ENCODE measurements around the gene GRM3.

GRM3 gene

DNA sequence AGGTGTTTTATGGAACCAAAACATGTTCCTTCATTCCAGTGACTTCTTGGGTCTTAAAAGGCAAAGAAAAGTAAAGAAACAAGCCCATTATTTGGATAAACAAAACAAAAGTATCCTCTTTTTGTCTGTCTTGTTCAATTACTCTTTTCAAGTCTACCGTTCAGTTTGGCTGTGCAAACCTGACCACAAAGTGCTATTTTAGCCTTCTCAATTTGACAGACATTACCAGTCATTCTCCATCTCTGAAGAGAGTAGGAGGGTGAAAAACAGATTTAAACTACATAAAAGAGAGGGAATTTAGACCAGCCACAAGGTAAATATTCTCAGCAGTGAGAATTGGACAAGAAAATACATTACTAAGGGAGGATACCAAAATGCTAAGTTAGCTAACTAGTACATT lies 145.2 kb downstream of the GRM3 start:
- DNase-seq (ENCODE audit: low spot score) = no peak

DNA sequence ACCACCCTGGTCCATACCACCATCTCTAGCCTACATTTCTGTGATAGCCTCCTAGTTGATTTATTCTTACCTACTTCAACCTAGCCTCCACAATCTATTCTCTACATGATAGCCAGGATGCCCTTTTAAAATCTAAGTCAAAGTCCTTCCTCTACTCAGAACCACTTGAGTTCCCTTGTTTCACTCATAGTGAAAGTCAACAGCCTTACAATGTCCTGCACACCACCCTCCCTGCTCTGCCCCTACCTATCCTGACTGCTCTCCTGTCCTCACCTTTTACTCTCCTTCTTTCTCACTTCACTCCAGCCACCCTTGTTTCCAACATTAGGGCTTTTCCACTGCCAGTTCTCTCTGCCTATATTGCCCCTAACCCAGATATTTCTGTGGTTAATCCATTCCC lies 146.7 kb downstream of the GRM3 start:
- DNase-seq (ENCODE audit: low spot score) = no peak

DNA sequence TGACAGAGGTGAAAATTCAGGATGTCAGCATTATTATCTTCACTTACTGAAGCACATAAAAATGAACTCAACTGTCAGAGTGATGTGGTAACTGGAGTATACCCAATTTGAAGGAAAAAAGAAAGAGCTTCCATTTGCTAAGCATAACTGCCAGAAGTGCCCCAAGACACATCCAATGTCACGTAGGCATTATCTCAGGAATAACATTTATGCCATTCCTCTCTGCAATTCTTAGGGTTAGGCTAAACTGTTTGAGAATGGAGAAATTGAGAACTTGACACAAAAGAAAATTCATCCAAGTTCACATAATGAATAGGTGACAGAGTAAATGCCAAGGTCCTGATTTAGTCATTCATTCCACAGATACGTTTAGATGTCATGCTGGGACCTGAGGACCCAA lies 148.6 kb downstream of the GRM3 start:
- no peak for DNase-seq (ENCODE audit: low spot score)

DNA sequence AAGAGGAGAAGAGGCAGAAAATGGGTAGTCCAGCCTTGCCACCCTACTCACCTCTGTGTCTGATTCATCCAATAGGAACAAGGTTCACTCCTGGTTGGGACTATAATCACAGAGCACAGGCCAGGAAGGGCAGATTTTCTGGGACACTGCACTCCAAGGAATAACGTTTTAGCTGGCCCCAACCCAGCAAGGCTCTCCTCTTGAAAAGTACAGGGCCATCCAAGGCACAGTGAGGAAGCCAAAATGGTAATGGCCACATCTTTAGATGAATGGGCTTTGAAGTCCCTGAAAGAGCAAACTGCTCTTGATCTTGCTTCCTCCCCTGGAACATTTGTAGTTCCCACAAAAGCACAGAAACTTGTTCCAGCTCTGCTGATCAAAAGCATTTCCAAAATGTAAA lies 149.4 kb downstream of the GRM3 start:
- no peak for DNase-seq (ENCODE audit: low spot score)

DNA sequence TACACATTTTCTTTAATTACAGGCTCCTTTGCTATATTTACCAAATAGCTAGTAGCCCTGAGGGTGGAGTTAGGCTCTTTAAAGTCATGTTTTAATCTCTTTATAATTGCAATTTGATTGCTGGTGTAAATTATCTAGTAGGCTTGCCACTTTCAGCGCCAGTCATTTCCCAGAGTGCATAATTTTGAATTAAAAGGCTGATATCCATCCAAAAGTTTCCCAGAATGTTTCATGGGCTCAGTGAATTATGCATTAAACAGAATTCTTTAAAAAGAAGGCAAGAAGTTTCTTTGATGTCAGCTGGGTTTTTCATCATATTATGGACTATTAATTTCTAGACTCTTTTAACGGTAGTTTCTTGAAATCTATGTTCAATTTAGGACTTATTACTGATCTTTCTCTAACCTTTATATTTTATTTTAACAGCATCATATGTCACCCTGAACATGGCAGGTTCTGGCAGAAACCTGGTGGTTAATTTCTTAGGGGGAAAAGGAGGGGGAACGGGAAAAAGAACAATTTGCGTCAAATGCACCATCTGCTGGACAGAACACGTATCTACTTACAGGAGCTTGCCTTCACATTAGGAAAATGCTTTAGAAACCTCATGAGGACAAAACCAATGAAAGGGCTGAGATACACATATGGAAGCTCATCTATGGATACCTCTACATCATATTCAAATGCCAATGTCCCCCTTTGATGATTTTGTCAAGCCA lies 171.1 kb downstream of the GRM3 start:
- peak; percentile 2 for DNase-seq (ENCODE audit: low spot score)

DNA sequence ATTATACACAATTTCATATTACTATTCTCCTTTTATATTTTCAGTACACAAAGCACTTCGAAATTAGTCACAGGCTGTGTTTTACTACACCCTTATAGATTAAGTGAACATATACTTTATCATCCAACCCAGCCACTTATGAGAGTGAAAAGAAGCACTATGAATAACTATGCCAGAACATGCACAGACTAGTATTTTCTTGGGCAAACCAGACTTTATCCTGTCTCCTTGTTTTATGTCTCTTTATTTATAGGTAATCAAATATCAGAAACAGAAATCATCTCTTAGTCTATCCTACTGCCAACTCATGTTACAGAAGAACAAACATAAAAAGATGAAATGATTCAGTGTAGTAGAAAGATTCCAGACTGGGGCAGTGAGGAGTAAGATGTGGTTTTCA lies 171.8 kb downstream of the GRM3 start:
- DNase-seq (ENCODE audit: low spot score) = no peak

DNA sequence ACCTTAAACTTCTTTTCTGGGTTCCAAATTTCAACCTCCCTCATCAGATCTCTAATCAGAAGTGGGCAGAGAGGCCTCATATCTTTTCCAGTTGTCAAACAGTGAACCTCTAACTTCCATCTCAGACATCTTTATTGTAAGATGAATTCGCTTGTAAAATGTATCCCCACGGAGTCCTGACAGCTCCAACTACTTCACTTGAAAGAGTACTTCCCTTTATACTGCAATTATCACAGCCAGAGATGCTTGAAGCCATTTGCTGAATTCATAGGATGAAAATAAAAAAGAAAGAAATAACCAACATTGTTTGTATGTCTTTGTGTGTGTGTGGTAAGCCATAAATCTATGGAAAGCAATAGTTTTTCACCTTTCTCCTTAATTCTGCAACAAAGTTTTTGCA lies 175.2 kb downstream of the GRM3 start:
- no peak for DNase-seq (ENCODE audit: low spot score)

DNA sequence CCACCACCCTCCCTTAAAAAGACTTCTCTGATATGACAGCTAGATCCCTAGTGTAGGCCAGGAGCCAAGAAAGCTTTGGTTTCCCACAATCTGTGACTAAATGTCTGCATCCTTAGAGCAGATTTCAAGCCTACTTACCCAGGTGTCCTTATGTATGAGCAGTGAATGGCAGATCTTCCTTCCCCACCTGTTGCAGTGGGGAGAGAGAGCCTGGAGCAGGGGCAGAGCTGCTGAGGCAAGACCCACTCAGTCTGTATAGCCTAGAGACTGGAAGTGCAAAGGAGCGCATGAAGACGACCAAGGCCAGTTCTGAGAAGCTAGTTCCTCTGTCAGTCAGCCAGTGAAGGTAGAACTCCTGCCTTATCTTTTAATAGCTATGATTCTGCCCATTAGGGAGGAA lies 180.1 kb downstream of the GRM3 start:
- DNase-seq (ENCODE audit: low spot score) = no peak

DNA sequence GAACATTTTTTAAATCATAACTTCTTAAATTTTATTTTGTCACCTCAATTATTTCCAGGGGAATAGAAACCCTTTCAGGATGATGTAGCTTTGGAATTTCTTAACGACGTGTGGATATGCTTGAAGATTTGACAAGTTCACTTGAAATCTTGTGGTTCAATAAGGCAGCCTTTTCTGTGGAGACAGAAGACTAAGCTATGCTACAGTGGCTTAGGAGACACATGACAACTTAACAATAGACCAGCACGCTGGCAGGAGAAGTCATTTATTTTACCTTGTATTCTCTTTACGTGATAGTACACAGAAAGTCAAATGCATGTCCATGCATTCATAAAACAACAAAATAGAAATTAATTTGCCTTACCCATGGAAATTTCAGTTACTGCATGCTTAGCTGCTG lies 181.6 kb downstream of the GRM3 start:
- DNase-seq (ENCODE audit: low spot score) = no peak

DNA sequence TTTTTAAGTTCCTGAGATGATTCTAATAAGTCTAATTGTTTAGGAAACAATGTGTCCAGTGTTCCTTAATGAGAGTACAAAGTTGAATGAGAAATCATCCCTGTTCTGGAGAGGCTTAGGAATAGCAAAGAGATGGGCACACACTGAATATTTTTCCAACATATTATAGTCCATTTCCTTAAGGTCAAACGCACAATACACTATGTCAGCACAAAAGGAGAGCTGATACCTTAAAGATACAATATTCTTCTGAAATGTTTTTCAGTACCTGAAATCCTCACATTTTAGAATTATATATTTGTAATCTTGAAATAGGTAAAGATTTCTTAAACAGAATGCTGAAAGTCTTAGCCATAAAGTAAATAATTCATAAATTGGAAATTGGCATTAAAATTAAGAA lies 183.2 kb downstream of the GRM3 start:
- no peak for DNase-seq (ENCODE audit: low spot score)

DNA sequence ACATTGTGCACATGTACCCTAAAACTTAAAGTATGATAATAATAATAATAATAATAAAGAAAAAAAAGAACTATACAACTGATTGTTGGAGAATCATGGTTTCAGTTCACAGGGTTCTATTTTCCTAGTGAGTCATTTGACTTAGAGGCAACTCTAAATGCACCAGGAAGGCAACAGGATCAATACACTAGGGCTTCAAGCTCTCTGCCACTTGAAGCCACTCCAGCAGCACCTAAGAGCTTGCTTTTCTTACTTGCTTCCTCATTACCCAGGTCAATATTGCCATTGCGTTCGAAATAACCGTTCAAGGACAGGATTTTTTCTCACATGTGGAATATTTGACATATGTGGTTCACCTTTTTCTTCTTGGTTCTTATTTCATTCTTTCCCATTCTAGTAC lies 189.7 kb downstream of the GRM3 start:
- no peak for DNase-seq (ENCODE audit: low spot score)

DNA sequence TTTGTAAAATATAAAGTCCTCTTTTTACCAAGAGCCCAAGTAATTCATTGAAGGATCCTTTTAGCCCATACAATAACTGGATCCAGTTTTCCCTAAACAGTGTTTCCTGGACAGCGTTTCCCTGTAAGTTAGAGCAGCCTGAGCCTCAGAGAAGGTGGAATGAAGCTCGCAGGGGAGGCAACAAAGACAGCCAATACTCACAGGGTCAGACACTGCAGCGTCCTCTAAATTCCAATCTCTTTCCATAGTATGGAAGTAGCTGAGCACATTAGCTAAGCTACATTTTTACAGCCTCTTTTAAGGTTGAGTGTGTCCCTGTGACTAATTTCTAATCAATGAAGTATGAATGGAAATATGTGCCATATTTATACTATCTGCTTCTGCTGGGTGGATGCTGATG lies 193.5 kb downstream of the GRM3 start:
- no peak for DNase-seq (ENCODE audit: low spot score)

DNA sequence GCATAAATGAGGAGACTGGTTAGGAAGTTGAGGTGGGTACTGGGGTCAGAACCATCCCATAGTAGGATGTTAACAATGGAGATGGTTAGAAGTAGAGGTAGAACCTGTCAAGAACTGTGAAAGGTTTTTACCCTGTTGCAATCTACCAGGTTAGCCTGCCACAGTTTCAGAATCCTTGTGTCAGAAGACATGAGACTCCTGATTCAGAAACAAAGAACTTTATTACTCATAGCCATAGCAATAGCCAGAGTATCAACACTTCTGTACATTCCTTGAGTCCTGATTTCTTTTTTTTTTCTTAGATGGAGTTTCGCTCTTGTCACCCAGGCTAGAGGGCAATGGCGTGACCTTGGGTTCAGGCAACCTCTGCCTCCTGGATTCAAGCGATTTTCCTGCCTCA lies 200.9 kb downstream of the GRM3 start:
- no peak for DNase-seq (ENCODE audit: low spot score)

DNA sequence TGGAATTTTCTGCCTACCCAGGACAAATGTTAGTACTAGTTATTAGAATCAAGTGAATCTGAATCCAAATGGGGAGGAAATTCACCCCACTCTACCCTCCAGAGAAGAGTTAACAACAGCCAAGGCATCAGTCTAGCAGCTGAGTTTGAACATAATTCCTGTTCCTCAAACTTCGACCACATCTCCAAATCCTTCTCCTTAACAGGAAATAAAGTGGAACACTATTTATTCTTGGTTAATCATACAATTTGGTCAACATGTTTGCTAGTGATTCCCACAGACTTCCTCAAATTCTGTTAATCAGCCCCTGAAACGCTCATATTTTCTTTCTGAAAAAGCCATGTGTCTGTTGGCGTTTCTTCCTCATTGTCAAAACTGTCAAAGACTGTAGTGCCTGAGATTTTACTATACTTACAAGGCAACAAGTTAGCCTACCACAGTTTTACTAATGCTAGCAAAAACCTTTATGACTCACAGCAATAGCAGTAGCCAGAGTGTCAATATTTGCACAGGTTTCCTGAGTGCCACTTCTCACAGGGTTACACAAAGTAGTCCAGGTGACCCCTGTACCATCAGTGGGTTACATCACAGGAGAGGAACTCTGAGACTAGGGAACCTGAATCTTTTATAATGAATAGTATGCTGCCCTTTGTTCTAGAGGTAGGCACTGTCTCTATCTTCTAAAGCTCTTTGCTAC lies 202.9 kb downstream of the GRM3 start:
- no peak for DNase-seq (ENCODE audit: low spot score)

DNA sequence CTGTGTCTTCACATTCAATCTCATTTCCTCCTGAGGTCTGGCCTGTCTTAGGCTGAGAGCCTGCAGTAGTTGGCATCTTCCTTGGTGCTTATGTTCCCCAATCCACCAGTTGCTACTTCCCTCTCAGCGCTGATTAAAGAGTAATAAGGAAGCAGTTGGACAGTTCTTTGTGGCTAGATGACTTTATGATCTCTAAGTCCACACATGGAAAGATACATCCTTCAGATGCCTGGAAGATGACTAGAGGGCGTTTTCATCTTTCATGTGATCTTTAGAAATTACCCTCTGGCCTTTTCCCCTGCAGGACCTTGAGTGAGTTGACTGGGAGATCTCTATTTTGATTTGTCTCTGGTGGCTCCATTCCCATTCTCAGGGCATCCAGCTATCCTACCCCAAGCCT lies 204.5 kb downstream of the GRM3 start:
- no peak for DNase-seq (ENCODE audit: low spot score)

DNA sequence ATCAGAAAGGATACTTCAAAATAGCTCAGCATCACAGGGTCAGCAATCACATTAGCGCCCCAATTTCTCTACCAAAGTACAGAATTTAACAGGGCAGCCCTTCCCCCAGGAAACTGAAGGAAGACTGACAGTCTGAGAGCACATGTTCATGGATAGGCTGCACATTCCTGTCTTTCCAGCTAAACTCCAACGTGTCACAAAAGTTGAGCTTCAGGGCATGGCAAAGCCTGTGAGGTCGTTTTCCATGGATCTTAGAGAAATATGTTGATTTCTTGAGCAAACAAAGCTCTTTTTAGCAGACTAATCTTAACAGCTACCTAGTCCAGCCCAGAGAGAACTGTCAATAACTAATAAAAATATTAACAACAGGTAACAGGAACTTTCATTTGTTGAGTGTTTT lies 207.9 kb downstream of the GRM3 start:
- DNase-seq (ENCODE audit: low spot score) = no peak

DNA sequence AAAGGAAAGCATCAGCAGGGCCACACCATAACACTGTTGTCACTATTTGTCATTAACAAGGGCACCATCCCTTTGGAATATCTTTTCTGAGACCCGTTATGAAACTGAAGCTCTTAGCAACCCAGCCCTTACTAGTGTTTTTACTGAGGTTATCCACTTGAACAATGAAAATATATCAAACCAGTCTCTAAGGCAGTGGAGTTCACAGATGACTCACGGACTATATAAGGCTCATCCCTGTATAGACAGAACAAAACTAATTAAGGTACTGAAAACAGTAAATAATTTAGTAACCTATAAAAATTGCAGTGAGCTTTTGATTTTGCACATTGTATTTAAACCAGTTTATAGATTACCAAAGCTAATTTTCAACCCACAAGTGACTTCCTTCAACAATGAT lies 219.7 kb downstream of the GRM3 start:
- DNase-seq (ENCODE audit: low spot score) = no peak

DNA sequence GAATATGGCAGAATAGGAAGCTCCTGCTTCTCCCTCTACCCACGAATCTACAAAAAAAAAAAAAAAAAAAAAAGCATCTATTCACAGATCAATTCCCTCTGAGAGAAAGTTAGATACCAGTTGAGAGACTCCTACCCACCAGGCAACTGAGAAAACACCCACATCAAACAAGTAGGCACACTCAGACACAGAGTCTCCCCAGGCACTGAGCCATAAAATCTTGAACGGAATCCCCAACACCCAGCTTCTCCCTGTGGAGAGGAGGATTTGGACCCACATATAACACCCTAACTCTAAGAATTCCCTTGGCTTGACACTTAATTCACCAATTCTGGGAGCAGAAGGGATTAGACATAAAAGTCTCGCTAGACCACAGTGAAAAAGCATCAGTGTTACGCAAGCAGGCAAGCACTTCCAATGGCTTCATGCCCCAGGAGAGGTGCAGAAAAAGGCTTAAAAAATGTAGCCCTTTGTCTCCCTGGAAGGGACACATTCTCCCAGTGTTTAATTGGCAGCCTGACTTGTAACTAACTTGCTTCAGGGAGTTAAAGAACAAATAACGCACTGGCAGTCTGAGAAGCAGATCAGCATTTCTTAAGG lies 223.6 kb downstream of the GRM3 start:
- no peak for DNase-seq (ENCODE audit: low spot score)

DNA sequence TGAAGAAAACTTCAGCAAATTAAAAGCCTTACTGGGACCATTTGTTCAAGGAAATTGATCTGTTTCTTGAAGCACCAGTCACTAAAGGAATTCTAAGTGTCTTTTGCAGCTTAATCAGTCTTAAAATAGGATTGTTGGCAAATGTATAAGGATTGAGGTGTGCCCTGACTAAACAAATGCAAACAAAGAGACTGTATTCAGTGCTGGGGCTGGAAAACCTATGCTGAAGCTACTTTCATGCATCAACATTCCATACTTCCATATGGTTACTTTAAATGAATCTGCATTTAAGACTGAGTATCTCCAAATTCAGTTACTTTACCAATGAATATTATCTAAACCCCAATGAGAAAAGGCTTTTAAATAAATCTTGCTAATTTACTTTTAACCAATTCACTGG lies 232.4 kb downstream of the GRM3 start:
- no peak for DNase-seq (ENCODE audit: low spot score)

DNA sequence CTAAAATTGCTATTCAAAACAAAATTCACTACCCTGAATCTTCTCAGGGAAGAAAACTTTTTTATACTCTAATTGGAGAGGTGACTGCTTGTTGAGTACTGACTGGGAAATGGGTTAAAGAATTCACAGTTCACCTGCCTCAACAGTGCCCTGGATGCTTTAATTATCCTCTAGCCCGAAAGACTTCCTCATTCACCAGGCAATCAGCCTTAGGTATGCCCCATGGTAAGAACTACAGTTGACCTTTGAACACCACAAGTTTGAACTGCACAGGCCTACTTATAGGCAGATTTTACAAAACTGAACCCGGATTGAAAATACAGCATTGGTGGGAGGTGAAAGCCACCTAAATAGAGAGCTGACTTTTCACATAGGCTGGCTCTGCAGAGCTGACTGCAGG lies 240.4 kb downstream of the GRM3 start:
- no peak for DNase-seq (ENCODE audit: low spot score)

DNA sequence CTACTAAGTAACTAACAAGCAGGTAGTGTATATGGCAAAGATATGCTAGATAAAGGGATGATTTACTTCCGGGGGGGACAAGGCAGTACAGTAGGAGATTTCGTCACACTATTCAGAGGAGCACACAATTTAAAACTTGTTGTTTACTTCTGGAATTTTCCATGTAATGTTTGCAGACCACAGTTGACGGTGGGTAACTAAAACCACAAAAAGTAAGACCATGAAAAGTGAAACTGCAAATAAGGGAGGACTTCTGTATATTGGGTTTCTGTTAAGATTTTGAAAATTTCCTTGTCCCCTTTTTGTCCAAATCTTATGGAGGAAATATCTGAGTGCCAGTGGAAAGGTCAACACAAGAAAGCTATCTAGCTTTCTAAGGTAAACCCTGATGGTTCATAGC lies 245.8 kb downstream of the GRM3 start:
- DNase-seq (ENCODE audit: low spot score) = no peak

DNA sequence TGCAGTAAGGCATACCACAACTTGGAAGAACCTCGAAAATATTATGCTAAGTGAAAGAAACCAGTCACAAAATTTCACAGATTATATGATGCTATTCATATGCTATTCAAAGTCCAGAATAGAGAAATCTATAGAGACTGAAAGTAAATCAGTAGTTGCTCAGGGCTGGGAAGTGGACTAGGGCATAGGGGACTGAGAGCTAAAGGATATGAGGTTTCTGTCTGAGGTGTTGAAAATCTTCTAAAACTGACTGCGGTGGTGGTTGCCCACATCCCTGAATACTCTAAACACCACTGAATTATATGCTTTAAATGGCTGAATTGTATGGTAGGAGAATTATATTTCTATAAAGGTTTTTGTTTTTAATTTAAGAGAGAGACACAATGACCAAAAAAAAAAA lies 254.5 kb downstream of the GRM3 start:
- DNase-seq (ENCODE audit: low spot score) = no peak

DNA sequence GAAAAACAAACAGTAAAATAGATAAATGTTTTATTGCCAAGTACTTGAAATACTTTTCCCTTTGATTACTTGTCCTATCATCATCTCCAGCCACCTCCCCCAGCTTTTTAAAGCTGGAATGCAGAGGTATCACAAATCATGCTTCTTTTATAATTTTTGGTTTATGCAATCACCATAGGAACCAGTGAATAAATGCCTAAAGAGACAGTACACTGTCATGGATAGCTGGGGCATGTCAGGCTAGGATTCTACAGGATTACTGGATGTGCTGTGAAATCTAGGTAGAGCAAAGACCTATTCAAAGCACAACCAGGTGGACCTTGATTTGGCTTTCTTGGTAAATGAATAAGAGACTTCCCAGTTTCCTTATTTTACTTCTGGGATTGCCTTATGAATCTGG lies 257.2 kb downstream of the GRM3 start:
- DNase-seq (ENCODE audit: low spot score) = no peak
